Transverse colon (tissue), 4 donors: ENCODE measurements around the gene SPNS3. TPM values are rescaled to one million over a fixed set of nuclear protein-coding genes. Genes with fewer than 3 reads are reported as not detected.

Source experiments
- DNase-seq: peaks from one replicate; pipeline ENCODE4 v3.0.0-alpha.2; 2019
- H3K27ac ChIP-seq, 4 donors: fragments of 200-600 bp; sonication (generic); 2 replicates each; pipeline ENCODE4 v1.5.1; 2016 to 2018; ENCODE audit warnings: inconsistent platforms in 4 of 4
- H3K27me3 ChIP-seq: fragments of 200-600 bp; sonication (generic); 2 replicates; pipeline ENCODE4 v1.5.1; 2017; ENCODE audit warnings: inconsistent platforms
- H3K36me3 ChIP-seq, 4 donors: fragments of 200-600 bp; sonication (generic); 2 replicates each; pipeline ENCODE4 v1.5.1; 2017 to 2019; ENCODE audit warnings: inconsistent platforms in 4 of 4
- H3K4me1 ChIP-seq, 4 donors: fragments of 200-600 bp; sonication (generic); 2 replicates each; pipeline ENCODE4 v1.5.1; 2017 to 2020; ENCODE audit warnings: inconsistent platforms in 4 of 4
- H3K4me3 ChIP-seq, 4 donors: fragments of 200-600 bp; sonication (generic); 1 replicate in 1 of 4; 2 replicates in 3 of 4; pipeline versions ENCODE4 v1.5.1 to v1.6.1; 2017 to 2019; ENCODE audit warnings: inconsistent platforms in 4 of 4
- H3K9me3 ChIP-seq, 2 donors: fragments of 200-600 bp; sonication (generic); 2 replicates each; pipeline ENCODE4 v1.5.1; 2017 to 2019; ENCODE audit warnings: inconsistent platforms in 2 of 2
- EP300 ChIP-seq: sonication (generic); formaldehyde crosslinking; IDR thresholded peaks from one replicate; pipeline ENCODE4 v1.6.1; 2017; ENCODE audit warnings: antibody characterized with exemption, low read depth
- POLR2A ChIP-seq: fragments of 450-650 bp; IDR thresholded peaks from one replicate; pipeline ENCODE4 v1.6.1; 2016; ENCODE audit warnings: antibody characterized with exemption, mild to moderate bottlenecking, moderate library complexity
- POLR2AphosphoS5 ChIP-seq, 3 donors: sonication (generic); formaldehyde crosslinking; IDR thresholded peaks; one replicate each; pipeline ENCODE4 v1.6.1; 2016; ENCODE audit warnings: antibody characterized with exemption in 3 of 3
- WGBS, 2 donors: methylation state at CpG; one replicate each; pipeline ENCODE4 v1.1.5; 2018; ENCODE audit warnings: low coverage in 1 of 2; 5-methylcytosine and 5-hydroxymethylcytosine counted together
- in situ Hi-C, 4 donors: fragments of 200-750 bp; cut with MboI; loops; one replicate each; pipeline versions ENCODE4 v1.15.0 to v1.15.1; 2017; ENCODE audit warnings: low sequenced_read_pairs in 3 of 4, low pct_ligation_motif_present in 1 of 4, low pct_unique_long_range_greater_than_20kb in 1 of 4
- intact Hi-C: fragments of 100-400 bp; cut with DNase I; formaldehyde crosslinking; loops from one replicate; pipeline ENCODE4 v1.15.1; 2023; ENCODE audit warnings: low total_unique reads
- total RNA-seq, 4 donors: library from RNA; depleted of rRNA; stranded (reverse); fragments of >200 nt; gene quantifications; one replicate each; pipeline ENCODE4 v1.1.0, GENCODE V29; 2016
- TF ChIP-seq, protein P1 (sequence below), 5 experiments: fragments of 200-600 bp in 3 of 5; fragments of 450-650 bp in 2 of 5; sonication (generic) in 3 of 5; IDR thresholded peaks; 1 replicate in 2 of 5; 2 replicates in 3 of 5; pipeline ENCODE4 v1.5.1; 2016 to 2017; ENCODE audit warnings: antibody characterized with exemption in 5 of 5, inconsistent platforms in 3 of 5, mild to moderate bottlenecking in 2 of 5, moderate library complexity in 1 of 5

SPNS3 gene
- total RNA-seq, 4 donors from 2014 or later, result not detected

DNA sequence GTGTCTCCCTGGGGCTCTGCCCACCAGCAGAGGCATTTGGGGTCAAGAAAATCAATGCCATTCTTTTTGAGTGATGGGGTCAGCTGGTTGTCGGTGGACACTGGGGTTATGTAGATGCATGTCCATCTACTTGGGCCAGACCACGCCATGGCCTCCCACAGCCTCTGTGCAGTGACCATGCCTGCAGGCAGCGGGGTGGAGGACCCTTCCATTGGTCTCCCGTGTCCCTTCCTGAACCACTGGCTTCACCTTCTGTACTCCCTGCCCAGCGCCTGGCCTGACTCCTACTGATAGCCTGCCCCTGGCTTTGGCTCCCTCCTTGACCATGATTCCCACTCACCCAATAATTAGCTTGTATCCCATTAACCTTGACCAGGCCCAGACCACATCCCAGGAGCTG is 28.0 kb upstream of the SPNS3 start:
- no peak for TF ChIP-seq POLR2AphosphoS5 (IDR thresholded peaks at IDR 0.05)
- TF ChIP-seq POLR2A, result no peak
- TF ChIP-seq, protein P1, sequence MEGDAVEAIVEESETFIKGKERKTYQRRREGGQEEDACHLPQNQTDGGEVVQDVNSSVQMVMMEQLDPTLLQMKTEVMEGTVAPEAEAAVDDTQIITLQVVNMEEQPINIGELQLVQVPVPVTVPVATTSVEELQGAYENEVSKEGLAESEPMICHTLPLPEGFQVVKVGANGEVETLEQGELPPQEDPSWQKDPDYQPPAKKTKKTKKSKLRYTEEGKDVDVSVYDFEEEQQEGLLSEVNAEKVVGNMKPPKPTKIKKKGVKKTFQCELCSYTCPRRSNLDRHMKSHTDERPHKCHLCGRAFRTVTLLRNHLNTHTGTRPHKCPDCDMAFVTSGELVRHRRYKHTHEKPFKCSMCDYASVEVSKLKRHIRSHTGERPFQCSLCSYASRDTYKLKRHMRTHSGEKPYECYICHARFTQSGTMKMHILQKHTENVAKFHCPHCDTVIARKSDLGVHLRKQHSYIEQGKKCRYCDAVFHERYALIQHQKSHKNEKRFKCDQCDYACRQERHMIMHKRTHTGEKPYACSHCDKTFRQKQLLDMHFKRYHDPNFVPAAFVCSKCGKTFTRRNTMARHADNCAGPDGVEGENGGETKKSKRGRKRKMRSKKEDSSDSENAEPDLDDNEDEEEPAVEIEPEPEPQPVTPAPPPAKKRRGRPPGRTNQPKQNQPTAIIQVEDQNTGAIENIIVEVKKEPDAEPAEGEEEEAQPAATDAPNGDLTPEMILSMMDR (IDR thresholded peaks at IDR 0.05), result no peak
- no peak for TF ChIP-seq EP300
- Histone ChIP-seq H3K27ac (no peak overlapping the region), H3K4me3 (no peak overlapping the region), H3K4me1 (no peaks in the 10 kb centered on the region), H3K9me3 (no peaks in the 10 kb centered on the region), H3K27me3 (no peaks in the 10 kb centered on the region), H3K36me3 (no peaks in the 10 kb centered on the region)
- no peak for DNase-seq
- in situ Hi-C loops, result no loop called here
- 92 to 96% methylated on average over 2 to 5 of the region's 5 CpGs for WGBS, 2 donors
- intact Hi-C loops, result no loop called here

DNA sequence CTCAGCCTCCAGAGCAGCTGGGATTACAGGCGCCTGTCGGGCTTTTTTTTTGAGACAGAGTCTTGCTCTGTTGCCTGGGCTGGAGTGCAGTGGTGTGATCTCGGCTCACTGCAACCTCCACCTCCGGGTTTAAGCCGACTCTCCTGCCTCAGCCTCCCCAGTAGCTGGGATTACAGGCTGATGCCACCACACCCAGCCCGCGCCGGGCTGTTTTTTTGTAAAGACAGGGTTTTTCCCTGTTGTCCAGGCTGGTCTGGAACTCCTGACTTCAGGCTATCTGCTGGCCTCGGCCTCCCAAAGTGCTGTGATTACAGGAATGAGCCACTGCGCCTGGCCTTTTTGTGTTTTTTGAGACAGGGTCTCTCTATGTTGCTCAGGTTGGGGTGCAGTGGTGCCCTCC is 27.4 kb upstream of the SPNS3 start:
- TF ChIP-seq POLR2AphosphoS5 (IDR thresholded peaks at IDR 0.05) (no peak), EP300 (no peak), POLR2A (no peak)
- TF ChIP-seq, protein P1 (IDR thresholded peaks at IDR 0.05), result no peak

DNA sequence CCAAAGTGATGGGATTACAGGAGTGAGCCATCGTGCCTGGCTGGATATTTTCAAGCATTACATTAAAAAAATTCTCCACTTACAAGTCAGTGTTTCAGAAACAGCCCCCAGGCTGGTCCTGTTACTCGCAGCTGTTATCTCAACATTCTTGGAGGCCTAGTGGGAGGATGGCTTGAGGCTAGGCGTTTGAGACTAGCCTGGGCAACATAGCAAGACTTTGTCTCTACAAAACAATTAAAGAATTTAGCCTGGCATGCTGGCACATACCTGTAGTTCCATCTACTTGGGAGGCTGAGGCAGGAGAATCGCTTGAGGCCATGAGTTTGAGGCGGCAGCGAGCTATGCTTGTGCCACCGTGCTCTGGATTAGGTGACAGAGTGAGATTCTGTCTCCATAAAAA is 26.5 kb upstream of the SPNS3 start:
- Histone ChIP-seq H3K4me1 (no peaks in the 10 kb centered on the region), H3K36me3 (no peaks in the 10 kb centered on the region), H3K4me3 (no peak overlapping the region), H3K9me3 (no peaks in the 10 kb centered on the region), H3K27ac (no peak overlapping the region), H3K27me3 (no peaks in the 10 kb centered on the region)
- in situ Hi-C loops, result no loop called here
- WGBS, 2 donors, result 91 to 96% methylated on average over 5 to 7 of the region's 7 CpGs
- DNase-seq, result no peak
- intact Hi-C loops, result no loop called here
- no peak for TF ChIP-seq POLR2A

More for the DNA sequence above, 27.4 kb upstream of the SPNS3 start:
- H3K36me3 ChIP-seq, result no peaks in the 10 kb centered on the region
- H3K4me1 ChIP-seq, result no peaks in the 10 kb centered on the region
- in situ Hi-C loops (no loop called here), intact Hi-C loops (no loop called here)
- no peaks in the 10 kb centered on the region for H3K9me3 ChIP-seq
- H3K4me3 ChIP-seq, result no peak overlapping the region
- WGBS, 2 donors, result 94 to 100% methylated on average over 2 to 10 of the region's 10 CpGs
- no peak overlapping the region for H3K27ac ChIP-seq
- no peaks in the 10 kb centered on the region for H3K27me3 ChIP-seq
- no peak for DNase-seq

DNA sequence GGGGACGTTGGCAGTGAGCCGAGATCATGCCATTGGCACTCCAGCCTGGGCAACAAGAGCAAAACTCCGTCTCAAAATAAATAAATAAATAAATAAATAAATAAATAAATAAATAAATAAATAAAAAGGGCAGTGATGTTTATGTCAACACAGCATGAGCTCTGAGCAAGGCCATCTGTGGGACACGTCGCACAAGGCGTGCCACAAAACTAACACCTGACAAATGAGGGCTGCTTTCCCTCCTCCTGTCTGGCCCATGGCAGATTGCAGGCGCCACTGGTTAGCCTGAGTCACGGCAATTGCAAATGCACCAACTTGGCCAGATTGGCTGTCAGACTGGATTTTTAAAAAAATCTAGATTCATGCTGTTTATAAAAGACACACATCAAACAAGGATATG is 25.9 kb upstream of the SPNS3 start:
- intact Hi-C loops, result no loop called here

More for the DNA sequence above, 25.9 kb upstream of the SPNS3 start:
- WGBS, 2 donors, result 64 to 80% methylated on average over 7 to 8 of the region's 8 CpGs
- Histone ChIP-seq H3K27me3 (no peaks in the 10 kb centered on the region), H3K36me3 (no peaks in the 10 kb centered on the region), H3K27ac (no peak overlapping the region), H3K9me3 (no peaks in the 10 kb centered on the region), H3K4me3 (no peak overlapping the region), H3K4me1 (peaks cover 0 to under 1% (median 0%) of the 10 kb centered on the region in 4 donors)
- no peak for DNase-seq
- in situ Hi-C loops, result no loop called here
- TF ChIP-seq POLR2A (no peak), EP300 (no peak), POLR2AphosphoS5 (IDR thresholded peaks at IDR 0.05) (no peak)
- TF ChIP-seq, protein P1 (IDR thresholded peaks at IDR 0.05), result no peak
